GM18511 (cell line): ENCODE results near the gene ASPSCR1.
A peak's percentile ranks its signal among the peaks of the same experiment; 100 is the strongest.

Experiments used
- ATAC-seq: cut with Tn5 transposase; IDR thresholded peaks from one replicate; pipeline ENCODE4 v1.9.1; 2021; ENCODE audit warnings: mild to moderate bottlenecking, moderate library complexity; ENCODE audit not compliant: unreplicated experiment

ASPSCR1 gene

GRCh38 chr17:82021107-82021899 lies 43.9 kb downstream of the ASPSCR1 start:
- ATAC-seq = no peak

- no peak for ATAC-seq
These were observed 44.5 kb downstream of the ASPSCR1 start for GRCh38 chr17:82021900-82022309.

GRCh38 chr17:82022310-82022980 lies 45.0 kb downstream of the ASPSCR1 start, which contains the start of gene CENPX:
Gene CENPX (minus strand): TSS chr17:82022878. CDS start chr17:82022861, 17 bp downstream.
- ATAC-seq = no peak

GRCh38 chr17:82022981-82023446 lies 45.6 kb downstream of the ASPSCR1 start, which contains the start of gene LRRC45:
Gene LRRC45 (plus strand): TSS chr17:82023305. CDS start chr17:82023644, 339 bp downstream.
- peak; percentile 88 for ATAC-seq

GRCh38 chr17:82023447-82024241 lies 46.2 kb downstream of the ASPSCR1 start:
- ATAC-seq = peak; percentile 3

- no peak for ATAC-seq
These were observed 47.4 kb downstream of the ASPSCR1 start for GRCh38 chr17:82024859-82025258.

GRCh38 chr17:82025401-82026107 lies 48.1 kb downstream of the ASPSCR1 start:
- ATAC-seq = no peak

- ATAC-seq = no peak
These were observed 50.8 kb downstream of the ASPSCR1 start for GRCh38 chr17:82028246-82028645.

- no peak for ATAC-seq
These were observed 51.5 kb downstream of the ASPSCR1 start for GRCh38 chr17:82028966-82029365.

- no peak for ATAC-seq
These were observed 52.0 kb downstream of the ASPSCR1 start for GRCh38 chr17:82029391-82029790.

- no peak for ATAC-seq
These were observed 52.6 kb downstream of the ASPSCR1 start for GRCh38 chr17:82029990-82030469.

GRCh38 chr17:82030470-82031302 lies 53.3 kb downstream of the ASPSCR1 start:
- no peak for ATAC-seq

GRCh38 chr17:82031303-82031884 lies 54.0 kb downstream of the ASPSCR1 start, which contains the start of gene RAC3:
Gene RAC3 (plus strand): TSS chr17:82031678. CDS start chr17:82031762, 84 bp downstream.
- ATAC-seq = no peak

GRCh38 chr17:82031885-82032627 lies 54.6 kb downstream of the ASPSCR1 start:
- ATAC-seq = no peak

- no peak for ATAC-seq
These were observed 56.1 kb downstream of the ASPSCR1 start for GRCh38 chr17:82033359-82034085.

- no peak for ATAC-seq
These were observed 57.1 kb downstream of the ASPSCR1 start for GRCh38 chr17:82034371-82035011.

GRCh38 chr17:82035488-82035887 lies 58.1 kb downstream of the ASPSCR1 start:
- ATAC-seq = no peak
